ENCODE results near the gene SHC3.

The SHC3 gene

GRCh38 chr9:89038382-89039103, 140.1 kb downstream of the SHC3 start:
- Histone ChIP-seq H3K27ac (ENCODE audit: low read depth, low read length) (no peak overlapping the region), H3K36me3 (ENCODE audit: control insufficient read depth, insufficient read depth, low read length) (no peaks in the 10 kb centered on the region), H3K9me3 (ENCODE audit: control insufficient read depth, insufficient read depth, low read depth, low read length) (no peaks in the 10 kb centered on the region), H3K4me1 (ENCODE audit: control insufficient read depth, insufficient read depth, low read length) (no peaks in the 10 kb centered on the region), H3K9ac (ENCODE audit: low read length) (no peak overlapping the region), H3K27me3 (ENCODE audit: control insufficient read depth, insufficient read depth, low read length) (no peaks in the 10 kb centered on the region), H3K4me3 (ENCODE audit: low read depth, low read length) (no peak overlapping the region)

GRCh38 chr9:89037891-89038290, 140.7 kb downstream of the SHC3 start:
- H3K4me1 ChIP-seq (ENCODE audit: control insufficient read depth, insufficient read depth, low read length), result no peaks in the 10 kb centered on the region

GRCh38 chr9:89037346-89037745, 141.3 kb downstream of the SHC3 start:
- Histone ChIP-seq H3K9ac (ENCODE audit: low read length) (no peak overlapping the region), H3K27ac (ENCODE audit: low read depth, low read length) (no peak overlapping the region), H3K4me1 (ENCODE audit: control insufficient read depth, insufficient read depth, low read length) (no peaks in the 10 kb centered on the region)

More at GRCh38 chr9:89037891-89038290, 140.7 kb downstream of the SHC3 start:
- H3K27me3 ChIP-seq (ENCODE audit: control insufficient read depth, insufficient read depth, low read length), result no peaks in the 10 kb centered on the region
- H3K36me3 ChIP-seq (ENCODE audit: control insufficient read depth, insufficient read depth, low read length), result no peaks in the 10 kb centered on the region
- H3K9me3 ChIP-seq (ENCODE audit: control insufficient read depth, insufficient read depth, low read depth, low read length), result no peaks in the 10 kb centered on the region
- H3K4me3 ChIP-seq (ENCODE audit: low read depth, low read length), result no peak overlapping the region
- H3K9ac ChIP-seq (ENCODE audit: low read length), result no peak overlapping the region
- H3K27ac ChIP-seq (ENCODE audit: low read depth, low read length), result no peak overlapping the region

GRCh38 chr9:89036891-89037290, 141.7 kb downstream of the SHC3 start:
- H3K9me3 ChIP-seq (ENCODE audit: control insufficient read depth, insufficient read depth, low read depth, low read length), result no peaks in the 10 kb centered on the region
- H3K4me3 ChIP-seq (ENCODE audit: low read depth, low read length), result no peak overlapping the region
- no peak overlapping the region for H3K9ac ChIP-seq (ENCODE audit: low read length)
- no peaks in the 10 kb centered on the region for H3K27me3 ChIP-seq (ENCODE audit: control insufficient read depth, insufficient read depth, low read length)
- H3K4me1 ChIP-seq (ENCODE audit: control insufficient read depth, insufficient read depth, low read length), result no peaks in the 10 kb centered on the region
- no peaks in the 10 kb centered on the region for H3K36me3 ChIP-seq (ENCODE audit: control insufficient read depth, insufficient read depth, low read length)
- H3K27ac ChIP-seq (ENCODE audit: low read depth, low read length), result no peak overlapping the region

More at GRCh38 chr9:89037346-89037745, 141.3 kb downstream of the SHC3 start:
- Histone ChIP-seq H3K9me3 (ENCODE audit: control insufficient read depth, insufficient read depth, low read depth, low read length) (no peaks in the 10 kb centered on the region), H3K4me3 (ENCODE audit: low read depth, low read length) (no peak overlapping the region), H3K36me3 (ENCODE audit: control insufficient read depth, insufficient read depth, low read length) (no peaks in the 10 kb centered on the region), H3K27me3 (ENCODE audit: control insufficient read depth, insufficient read depth, low read length) (no peaks in the 10 kb centered on the region)

- H3K27ac ChIP-seq (ENCODE audit: low read depth, low read length), result no peak overlapping the region
- no peaks in the 10 kb centered on the region for H3K36me3 ChIP-seq (ENCODE audit: control insufficient read depth, insufficient read depth, low read length)
- H3K4me1 ChIP-seq (ENCODE audit: control insufficient read depth, insufficient read depth, low read length), result no peaks in the 10 kb centered on the region
- no peak overlapping the region for H3K4me3 ChIP-seq (ENCODE audit: low read depth, low read length)
- H3K27me3 ChIP-seq (ENCODE audit: control insufficient read depth, insufficient read depth, low read length), result no peaks in the 10 kb centered on the region
- H3K9ac ChIP-seq (ENCODE audit: low read length), result no peak overlapping the region
- no peaks in the 10 kb centered on the region for H3K9me3 ChIP-seq (ENCODE audit: control insufficient read depth, insufficient read depth, low read depth, low read length)
Observed at GRCh38 chr9:89036383-89036782, 142.2 kb downstream of the SHC3 start.

- Histone ChIP-seq H3K9me3 (ENCODE audit: control insufficient read depth, insufficient read depth, low read depth, low read length) (no peaks in the 10 kb centered on the region; the same call in 1 of the 2 replicates), H3K36me3 (ENCODE audit: control insufficient read depth, insufficient read depth, low read length) (no peaks in the 10 kb centered on the region), H3K27ac (ENCODE audit: low read depth, low read length) (no peak overlapping the region), H3K4me1 (ENCODE audit: control insufficient read depth, insufficient read depth, low read length) (no peaks in the 10 kb centered on the region), H3K4me3 (ENCODE audit: low read depth, low read length) (no peak overlapping the region), H3K27me3 (ENCODE audit: control insufficient read depth, insufficient read depth, low read length) (no peaks in the 10 kb centered on the region), H3K9ac (ENCODE audit: low read length) (no peak overlapping the region)
Observed at GRCh38 chr9:89032661-89033060, 146.0 kb downstream of the SHC3 start.

GRCh38 chr9:89032173-89032572, 146.4 kb downstream of the SHC3 start:
- no peak overlapping the region for H3K4me3 ChIP-seq (ENCODE audit: low read depth, low read length)
- H3K36me3 ChIP-seq (ENCODE audit: control insufficient read depth, insufficient read depth, low read length), result no peaks in the 10 kb centered on the region
- no peak overlapping the region for H3K27ac ChIP-seq (ENCODE audit: low read depth, low read length)
- H3K9me3 ChIP-seq (ENCODE audit: control insufficient read depth, insufficient read depth, low read depth, low read length), result no peaks in the 10 kb centered on the region; the same call in 1 of the 2 replicates
- H3K9ac ChIP-seq (ENCODE audit: low read length), result no peak overlapping the region
- H3K27me3 ChIP-seq (ENCODE audit: control insufficient read depth, insufficient read depth, low read length), result no peaks in the 10 kb centered on the region
- no peaks in the 10 kb centered on the region for H3K4me1 ChIP-seq (ENCODE audit: control insufficient read depth, insufficient read depth, low read length)

- H3K9ac ChIP-seq (ENCODE audit: low read length), result no peak overlapping the region
- H3K36me3 ChIP-seq (ENCODE audit: control insufficient read depth, insufficient read depth, low read length), result no peaks in the 10 kb centered on the region
- H3K4me3 ChIP-seq (ENCODE audit: low read depth, low read length), result no peak overlapping the region
- no peak overlapping the region for H3K27ac ChIP-seq (ENCODE audit: low read depth, low read length)
- H3K9me3 ChIP-seq (ENCODE audit: control insufficient read depth, insufficient read depth, low read depth, low read length), result no peaks in the 10 kb centered on the region; the same call in 1 of the 2 replicates
- H3K4me1 ChIP-seq (ENCODE audit: control insufficient read depth, insufficient read depth, low read length), result no peaks in the 10 kb centered on the region
- H3K27me3 ChIP-seq (ENCODE audit: control insufficient read depth, insufficient read depth, low read length), result no peaks in the 10 kb centered on the region
Observed at GRCh38 chr9:89029788-89030187, 148.8 kb downstream of the SHC3 start.

GRCh38 chr9:89026876-89027275, 151.7 kb downstream of the SHC3 start:
- no peaks in the 10 kb centered on the region for H3K36me3 ChIP-seq (ENCODE audit: control insufficient read depth, insufficient read depth, low read length)
- H3K4me1 ChIP-seq (ENCODE audit: control insufficient read depth, insufficient read depth, low read length), result peaks cover 13% of the 10 kb centered on the region; the same call in 1 of the 2 replicates
- no peaks in the 10 kb centered on the region; the same call in 1 of the 2 replicates for H3K9me3 ChIP-seq (ENCODE audit: control insufficient read depth, insufficient read depth, low read depth, low read length)
- H3K9ac ChIP-seq (ENCODE audit: low read length), result no peak overlapping the region
- H3K4me3 ChIP-seq (ENCODE audit: low read depth, low read length), result no peak overlapping the region
- no peak overlapping the region for H3K27ac ChIP-seq (ENCODE audit: low read depth, low read length)
- no peaks in the 10 kb centered on the region for H3K27me3 ChIP-seq (ENCODE audit: control insufficient read depth, insufficient read depth, low read length)

GRCh38 chr9:89025553-89025952, 153.1 kb downstream of the SHC3 start:
- no peak overlapping the region for H3K4me3 ChIP-seq (ENCODE audit: low read depth, low read length)
- H3K27ac ChIP-seq (ENCODE audit: low read depth, low read length), result no peak overlapping the region
- H3K9ac ChIP-seq (ENCODE audit: low read length), result no peak overlapping the region
- peaks cover 20% of the 10 kb centered on the region; the same call in 1 of the 2 replicates for H3K4me1 ChIP-seq (ENCODE audit: control insufficient read depth, insufficient read depth, low read length)
- H3K36me3 ChIP-seq (ENCODE audit: control insufficient read depth, insufficient read depth, low read length), result no peaks in the 10 kb centered on the region
- H3K27me3 ChIP-seq (ENCODE audit: control insufficient read depth, insufficient read depth, low read length), result no peaks in the 10 kb centered on the region
- no peaks in the 10 kb centered on the region; the same call in 1 of the 2 replicates for H3K9me3 ChIP-seq (ENCODE audit: control insufficient read depth, insufficient read depth, low read depth, low read length)

- Histone ChIP-seq H3K4me3 (ENCODE audit: low read depth, low read length) (no peak overlapping the region), H3K27me3 (ENCODE audit: control insufficient read depth, insufficient read depth, low read length) (no peaks in the 10 kb centered on the region), H3K9ac (ENCODE audit: low read length) (no peak overlapping the region), H3K36me3 (ENCODE audit: control insufficient read depth, insufficient read depth, low read length) (no peaks in the 10 kb centered on the region), H3K4me1 (ENCODE audit: control insufficient read depth, insufficient read depth, low read length) (peaks cover 20% of the 10 kb centered on the region; the same call in 1 of the 2 replicates), H3K9me3 (ENCODE audit: control insufficient read depth, insufficient read depth, low read depth, low read length) (no peaks in the 10 kb centered on the region), H3K27ac (ENCODE audit: low read depth, low read length) (no peak overlapping the region)
Observed at GRCh38 chr9:89024727-89025126, 153.9 kb downstream of the SHC3 start.
